Activated T-helper 2 cell treated with anti-CD3 and anti-CD28 coated beads, Interferon-gamma antibody, Interleukin-2, Interleukin-4, amounts not matched to agents 10 μg/mL and 5 μg/mL and 100 μg/mL, durations not matched to agents 14 hours and 24 hours and 36 hours (primary cell): ENCODE results near the gene SEMA3A. TPM values are rescaled to one million over a fixed set of nuclear protein-coding genes. Genes with fewer than 3 reads are reported as not detected.
A peak's percentile ranks its signal among the peaks of the same experiment; 100 is the strongest.
"Not testable (repeated sequence)": the region's sequence is repeated elsewhere in the genome, so short reads cannot be mapped to it uniquely, and the experiment has no call there.

Experiments used
- DNase-seq: peaks from one replicate; pipeline ENCODE4 v3.0.0; 2021; ENCODE audit warnings: low spot score
- H3K27ac Mint-ChIP-seq: one replicate; pipeline ENCODE4 v1.8.0; 2021; ENCODE audit warnings: mixed read lengths
- H3K27me3 Mint-ChIP-seq: one replicate; pipeline ENCODE4 v1.8.0; 2021; ENCODE audit warnings: low read depth, mixed read lengths
- H3K36me3 Mint-ChIP-seq: one replicate; pipeline ENCODE4 v1.8.0; 2021; ENCODE audit warnings: low read depth, mixed read lengths
- H3K4me1 Mint-ChIP-seq: one replicate; pipeline ENCODE4 v1.8.0; 2021; ENCODE audit warnings: low read depth, mixed read lengths
- H3K4me3 Mint-ChIP-seq: one replicate; pipeline ENCODE4 v1.8.0; 2021; ENCODE audit warnings: low read depth, mild to moderate bottlenecking, moderate library complexity, mixed read lengths
- H3K9me3 Mint-ChIP-seq: one replicate; pipeline ENCODE4 v1.8.0; 2021; ENCODE audit warnings: mixed read lengths
- intact Hi-C: fragments of 100-400 bp; cut with micrococcal nuclease; formaldehyde crosslinking; loops from one replicate; pipeline ENCODE4 v1.15.1; 2023
- total RNA-seq: library from RNA; stranded (reverse); gene quantifications from 2 replicates; pipeline ENCODE4 v1.2.3, GENCODE V29; 2022

The SEMA3A gene
- total RNA-seq: 0.25 TPM in 2 replicates

DNA sequence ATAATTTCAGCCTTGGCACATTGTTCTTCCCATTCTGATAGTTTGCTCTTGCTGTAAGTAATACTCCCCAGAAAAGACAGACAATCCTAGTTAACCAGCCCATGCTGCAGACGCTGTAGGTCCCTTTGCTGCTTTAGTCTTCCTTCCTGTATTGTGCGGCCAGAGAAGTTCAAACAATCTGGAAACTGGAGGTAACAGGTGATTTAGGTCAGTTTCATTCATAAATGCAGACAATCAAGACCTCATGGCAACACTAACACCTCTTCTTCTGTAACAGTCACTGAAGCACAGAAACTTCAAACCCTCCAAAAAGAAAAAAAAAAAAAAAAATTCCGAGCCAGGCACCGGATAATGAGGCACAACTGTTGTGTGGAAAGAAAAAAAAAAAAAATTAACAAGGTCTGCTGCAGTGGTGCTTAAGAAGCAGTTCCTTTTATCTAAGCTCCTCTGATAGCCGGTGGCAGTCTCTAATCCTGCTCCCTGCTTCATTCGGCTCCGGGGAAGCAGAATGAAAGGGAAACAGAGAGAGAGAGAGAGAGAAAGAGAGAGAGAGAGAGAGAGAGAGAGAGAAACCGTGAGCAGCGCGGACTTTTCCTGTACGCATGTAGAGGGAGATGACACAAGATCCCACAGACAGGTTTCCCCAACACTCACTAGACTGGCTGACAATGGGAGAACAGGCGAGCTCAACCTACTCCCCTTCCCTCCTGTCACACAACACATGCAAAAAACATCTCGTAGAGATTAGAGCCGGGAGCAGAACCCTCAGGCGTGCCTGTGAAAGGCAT lies at the start of gene SEMA3A:
Gene SEMA3A, minus strand, starts transcription at position 306 of the 788 bp plus-strand sequence. Its CDS starts 203 bp downstream, at position 103.
- Mint-ChIP-seq H3K4me3 (peak within 1 kb of the TSS; percentile 89), H3K4me1 (peaks cover 25% of the 10 kb centered on the region), H3K9me3 (no peaks in the 10 kb centered on the region), H3K27ac (peak within 1 kb of the TSS; percentile 17), H3K36me3 (no peaks in the 10 kb centered on the region), H3K27me3 (peaks cover 17% of the 10 kb centered on the region)
- DNase-seq: peak; percentile 14
- intact Hi-C loops: no loop called here

DNA sequence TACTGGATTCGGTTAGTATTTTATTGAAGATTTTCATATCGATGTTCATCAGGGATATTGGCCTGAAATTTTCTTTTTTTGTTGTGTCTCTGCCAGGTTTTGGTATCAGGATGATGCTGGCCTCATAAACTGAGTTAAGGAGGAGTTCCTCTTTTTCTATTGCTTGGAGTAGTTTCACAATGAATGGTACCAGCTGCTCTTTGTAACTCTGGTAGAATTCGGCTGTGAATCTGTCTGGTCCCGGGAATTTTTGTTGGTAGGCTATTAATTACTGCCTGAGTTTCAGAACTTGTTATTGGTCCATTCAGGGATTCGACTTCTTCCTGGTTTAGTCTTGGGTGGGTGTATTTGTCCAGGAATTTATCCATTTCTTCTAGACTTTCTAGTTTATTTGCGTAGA lies 48.4 kb upstream of the SEMA3A start:
- H3K4me3 Mint-ChIP-seq, H3K27ac Mint-ChIP-seq, DNase-seq, H3K4me1 Mint-ChIP-seq, H3K27me3 Mint-ChIP-seq, H3K9me3 Mint-ChIP-seq, H3K36me3 Mint-ChIP-seq, intact Hi-C loops: not testable (repeated sequence)

DNA sequence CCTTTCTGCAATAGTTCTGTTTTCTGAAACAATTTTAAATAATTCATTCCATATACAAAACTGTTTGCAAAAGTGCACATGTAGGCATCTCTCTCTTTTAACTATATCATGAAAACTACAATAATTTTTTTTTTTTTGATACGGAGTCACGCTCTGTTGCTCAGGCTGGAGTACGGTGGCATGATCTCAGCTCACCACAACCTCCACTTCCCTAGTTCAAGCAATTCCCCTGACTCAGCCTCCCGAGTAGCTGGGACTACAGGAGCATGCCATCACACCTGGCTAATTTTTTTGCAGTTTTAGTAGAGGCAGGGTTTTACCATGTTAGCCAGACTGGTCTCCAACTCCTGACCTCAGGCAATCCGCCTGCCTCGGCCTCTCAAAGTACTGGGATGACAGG lies 44.0 kb upstream of the SEMA3A start:
- Mint-ChIP-seq H3K27ac (no peak overlapping the region), H3K4me3 (no peak overlapping the region)

DNA sequence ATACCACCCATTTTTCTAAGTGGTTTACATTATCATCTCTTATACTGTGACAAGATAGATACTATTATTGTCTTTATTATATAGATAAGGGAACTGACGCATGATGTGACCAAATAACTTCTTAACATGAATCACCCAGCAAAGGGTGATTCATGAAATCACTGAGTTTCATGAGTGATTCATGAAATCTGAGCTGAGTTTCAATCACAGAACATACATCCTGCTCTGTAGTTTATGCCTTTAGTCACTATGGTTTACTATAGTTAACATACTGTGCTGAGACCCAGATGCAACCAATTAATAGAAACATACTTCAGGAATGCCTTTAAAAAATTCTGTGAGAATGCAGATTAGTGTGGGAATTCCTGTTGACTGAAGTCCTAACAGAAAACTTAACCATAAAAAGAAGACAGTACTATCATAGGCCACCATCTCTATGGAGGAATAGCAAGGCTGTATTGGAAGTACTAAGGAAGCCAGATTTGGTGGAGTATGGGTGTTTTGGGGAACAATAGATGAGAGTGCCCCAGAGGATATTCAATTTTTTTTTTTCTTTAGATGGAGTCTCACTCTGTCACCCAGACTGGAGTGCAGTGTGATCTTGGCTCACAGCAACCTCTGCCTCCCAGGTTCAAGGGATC lies 43.1 kb upstream of the SEMA3A start:
- Mint-ChIP-seq H3K27me3 (peaks cover 2% of the 10 kb centered on the region), H3K9me3 (peaks cover 4% of the 10 kb centered on the region), H3K4me1 (no peaks in the 10 kb centered on the region), H3K27ac (no peak overlapping the region), H3K36me3 (no peaks in the 10 kb centered on the region), H3K4me3 (no peak overlapping the region)
- intact Hi-C loops: no loop called here
- DNase-seq: no peak

More for the DNA sequence above, 44.0 kb upstream of the SEMA3A start:
- H3K9me3 Mint-ChIP-seq: peaks cover 7% of the 10 kb centered on the region
- no peaks in the 10 kb centered on the region for H3K4me1 Mint-ChIP-seq
- DNase-seq: no peak
- H3K27me3 Mint-ChIP-seq: peaks cover 2% of the 10 kb centered on the region
- intact Hi-C loops: no loop called here
- no peaks in the 10 kb centered on the region for H3K36me3 Mint-ChIP-seq

DNA sequence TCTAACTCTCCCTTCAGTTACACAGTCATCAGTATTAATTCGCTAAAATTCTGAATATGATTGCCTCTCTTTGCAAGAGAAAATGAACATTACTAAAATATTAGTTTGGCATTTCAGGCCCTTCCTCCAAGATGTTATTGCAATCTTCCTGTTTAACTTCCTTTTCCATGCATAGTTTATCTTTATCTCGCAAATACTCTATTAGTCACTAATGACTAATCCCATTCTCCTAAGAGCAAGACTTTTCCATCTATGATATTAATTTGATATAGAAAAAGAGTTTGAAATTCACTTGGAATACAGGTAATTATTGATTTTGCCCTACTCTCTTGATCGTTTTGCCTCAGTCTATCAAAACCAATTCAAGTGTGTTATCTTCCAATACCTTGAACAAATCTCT lies 41.8 kb upstream of the SEMA3A start:
- intact Hi-C loops: no loop called here
- H3K36me3 Mint-ChIP-seq: no peaks in the 10 kb centered on the region
- no peak overlapping the region for H3K4me3 Mint-ChIP-seq
- no peak for DNase-seq
- H3K27ac Mint-ChIP-seq: no peak overlapping the region
- peaks cover 2% of the 10 kb centered on the region for H3K27me3 Mint-ChIP-seq
- H3K4me1 Mint-ChIP-seq: no peaks in the 10 kb centered on the region
- H3K9me3 Mint-ChIP-seq: peaks cover 4% of the 10 kb centered on the region

DNA sequence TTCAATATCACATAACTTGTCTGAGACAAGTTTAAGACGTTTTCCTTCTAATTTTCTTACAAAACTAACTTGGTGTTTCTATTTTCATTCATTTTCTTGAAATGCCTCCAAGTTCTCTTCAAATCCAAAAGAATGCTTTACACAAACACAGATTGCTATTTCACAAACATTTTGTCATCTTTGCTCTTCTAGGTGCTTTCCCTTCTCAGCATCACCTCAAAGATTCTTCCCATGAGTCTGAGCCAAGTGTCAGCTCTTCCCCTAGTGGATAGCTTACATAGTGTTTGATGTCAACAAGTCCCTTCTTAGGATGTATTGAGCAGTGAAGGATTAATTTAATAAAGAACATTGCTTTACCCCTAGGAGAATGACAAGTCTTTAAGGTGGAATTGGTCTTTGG lies 38.1 kb upstream of the SEMA3A start:
- intact Hi-C loops: no loop called here
- H3K4me3 Mint-ChIP-seq: no peak overlapping the region

DNA sequence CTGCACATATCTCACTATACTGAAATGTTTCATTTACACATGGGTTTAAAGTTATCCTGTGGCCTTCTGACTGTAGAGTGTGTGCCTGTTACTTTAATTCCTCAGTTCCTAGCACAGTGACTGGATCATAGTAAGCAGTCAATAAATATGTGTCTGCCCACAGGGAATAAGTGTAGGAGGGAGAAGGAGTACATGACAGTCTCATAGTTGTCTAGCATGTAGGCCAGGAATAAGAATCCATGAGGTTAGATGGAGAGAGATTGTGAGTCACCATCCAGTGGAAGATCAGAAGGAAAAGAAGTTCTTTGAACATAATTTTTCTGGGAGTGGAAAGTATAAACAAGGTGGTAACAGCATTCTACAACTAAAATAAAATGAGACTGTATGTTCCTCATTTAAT lies 36.6 kb upstream of the SEMA3A start:
- intact Hi-C loops: no loop called here
- H3K27me3 Mint-ChIP-seq: no peaks in the 10 kb centered on the region
- no peaks in the 10 kb centered on the region for H3K36me3 Mint-ChIP-seq
- DNase-seq: no peak
- H3K4me3 Mint-ChIP-seq: no peak overlapping the region
- no peak overlapping the region for H3K27ac Mint-ChIP-seq
- no peaks in the 10 kb centered on the region for H3K4me1 Mint-ChIP-seq
- H3K9me3 Mint-ChIP-seq: no peaks in the 10 kb centered on the region

More for the DNA sequence above, 38.1 kb upstream of the SEMA3A start:
- Mint-ChIP-seq H3K36me3 (no peaks in the 10 kb centered on the region), H3K27me3 (peaks cover 2% of the 10 kb centered on the region), H3K9me3 (no peaks in the 10 kb centered on the region), H3K27ac (no peak overlapping the region), H3K4me1 (no peaks in the 10 kb centered on the region)
- DNase-seq: no peak

DNA sequence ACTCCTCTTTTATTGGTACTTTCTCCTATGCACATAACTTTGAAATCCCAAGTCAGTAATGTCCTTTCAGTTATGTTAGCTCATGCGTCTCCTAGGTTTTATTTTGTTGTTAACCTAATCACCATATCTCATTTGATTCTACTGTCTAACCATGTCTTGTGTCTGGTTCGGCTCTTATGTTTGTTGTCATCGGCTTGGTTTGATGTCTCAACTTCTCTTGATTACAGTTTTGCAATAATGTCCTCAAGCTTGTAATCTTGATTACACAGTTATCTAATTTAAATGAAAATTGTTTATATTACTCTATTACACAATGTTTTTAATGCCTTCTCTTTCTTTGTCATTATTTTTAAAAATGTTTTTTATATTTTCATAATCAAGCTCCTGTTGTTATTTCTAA lies 35.9 kb upstream of the SEMA3A start:
- H3K4me1 Mint-ChIP-seq: no peaks in the 10 kb centered on the region
- DNase-seq: no peak
- intact Hi-C loops: no loop called here
- no peaks in the 10 kb centered on the region for H3K27me3 Mint-ChIP-seq
- no peak overlapping the region for H3K27ac Mint-ChIP-seq
- H3K9me3 Mint-ChIP-seq: no peaks in the 10 kb centered on the region
- no peak overlapping the region for H3K4me3 Mint-ChIP-seq
- no peaks in the 10 kb centered on the region for H3K36me3 Mint-ChIP-seq

DNA sequence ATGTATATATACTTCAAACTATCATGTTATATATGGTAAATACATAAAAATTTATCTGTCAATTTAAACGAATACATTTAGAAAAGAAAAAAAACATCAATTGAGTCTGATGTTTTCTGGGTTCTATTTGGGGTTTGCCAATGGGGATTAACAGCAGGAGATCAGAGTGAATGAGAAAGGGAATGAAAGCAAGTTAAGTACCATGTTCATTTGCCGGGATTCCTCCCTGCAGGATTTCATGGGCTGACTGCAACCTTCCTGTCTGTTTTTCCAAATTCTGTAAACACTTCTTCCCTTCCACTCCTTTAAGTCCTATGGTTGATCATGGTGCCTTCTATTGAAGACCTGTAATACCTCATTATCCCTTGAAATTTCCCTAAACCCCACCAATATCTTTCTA lies 33.9 kb upstream of the SEMA3A start:
- no peak for DNase-seq
- Mint-ChIP-seq H3K27ac (no peak overlapping the region), H3K9me3 (no peaks in the 10 kb centered on the region), H3K36me3 (no peaks in the 10 kb centered on the region), H3K4me3 (no peak overlapping the region), H3K27me3 (no peaks in the 10 kb centered on the region), H3K4me1 (no peaks in the 10 kb centered on the region)
- intact Hi-C loops: no loop called here

DNA sequence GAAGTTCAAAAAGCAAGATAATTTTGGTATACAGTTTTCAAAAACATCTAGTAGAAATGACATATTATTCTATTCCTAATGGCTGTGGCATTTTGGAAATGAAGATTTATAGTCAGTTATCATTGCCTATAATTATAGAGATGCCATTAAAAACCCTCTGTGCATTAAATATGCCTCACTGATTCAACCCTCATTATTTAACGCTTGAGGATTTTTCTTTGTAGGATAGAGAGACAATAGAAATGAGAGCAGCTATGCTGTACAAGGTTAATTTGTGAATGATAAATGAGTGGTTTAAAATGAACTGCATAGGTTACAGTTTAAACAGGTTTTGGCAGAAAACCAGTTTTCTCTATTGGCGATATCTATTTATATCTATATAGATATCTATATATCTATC lies 32.2 kb upstream of the SEMA3A start:
- H3K9me3 Mint-ChIP-seq: no peaks in the 10 kb centered on the region
- no peak overlapping the region for H3K4me3 Mint-ChIP-seq
- no peaks in the 10 kb centered on the region for H3K36me3 Mint-ChIP-seq
- H3K27me3 Mint-ChIP-seq: no peaks in the 10 kb centered on the region
- H3K27ac Mint-ChIP-seq: no peak overlapping the region
- DNase-seq: no peak
- no peaks in the 10 kb centered on the region for H3K4me1 Mint-ChIP-seq
- intact Hi-C loops: no loop called here

DNA sequence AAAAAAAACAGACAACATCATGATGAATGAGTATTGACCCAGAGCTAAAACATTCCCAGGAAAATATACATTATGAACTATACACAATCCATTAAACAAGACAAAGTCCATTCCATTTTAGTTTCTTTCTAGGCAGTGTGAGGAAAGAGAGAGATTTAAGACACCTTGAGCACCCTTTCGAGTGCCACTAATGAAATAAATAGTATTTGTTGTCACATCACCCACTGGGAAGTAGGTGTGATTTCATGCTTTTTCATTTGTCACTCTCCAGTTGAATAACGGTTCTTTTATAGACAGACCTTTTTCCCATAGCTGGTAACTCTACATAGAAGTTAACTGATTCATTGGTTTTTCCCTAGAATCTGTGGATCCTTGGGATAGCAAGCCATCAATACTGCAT lies 29.9 kb upstream of the SEMA3A start:
- DNase-seq: no peak
- no peaks in the 10 kb centered on the region for H3K4me1 Mint-ChIP-seq
- no peaks in the 10 kb centered on the region for H3K27me3 Mint-ChIP-seq
- H3K9me3 Mint-ChIP-seq: no peaks in the 10 kb centered on the region
- intact Hi-C loops: no loop called here
- H3K27ac Mint-ChIP-seq: no peak overlapping the region
- no peak overlapping the region for H3K4me3 Mint-ChIP-seq
- H3K36me3 Mint-ChIP-seq: no peaks in the 10 kb centered on the region

DNA sequence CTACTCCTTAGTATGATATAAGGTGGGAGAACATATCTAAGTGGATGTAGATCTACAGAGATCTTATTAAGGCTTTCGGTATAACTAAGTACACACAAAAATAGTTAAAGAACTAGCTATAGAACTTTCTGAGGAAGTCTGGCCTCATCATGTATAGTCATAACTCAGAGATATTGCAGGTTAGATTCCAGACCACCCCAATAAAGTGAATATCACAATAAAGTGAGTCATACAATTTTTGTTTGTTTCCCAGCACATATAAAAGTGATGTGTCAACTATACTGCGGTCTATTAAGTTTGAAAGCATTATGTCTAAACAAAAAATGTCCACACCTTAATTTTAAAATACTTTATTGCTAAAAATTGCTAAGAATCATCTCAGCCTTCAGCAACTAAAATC lies 24.7 kb upstream of the SEMA3A start:
- H3K4me1 Mint-ChIP-seq: no peaks in the 10 kb centered on the region
- no peak for DNase-seq
- intact Hi-C loops: no loop called here
- H3K36me3 Mint-ChIP-seq: no peaks in the 10 kb centered on the region
- H3K27me3 Mint-ChIP-seq: no peaks in the 10 kb centered on the region
- no peaks in the 10 kb centered on the region for H3K9me3 Mint-ChIP-seq
- no peak overlapping the region for H3K4me3 Mint-ChIP-seq
- no peak overlapping the region for H3K27ac Mint-ChIP-seq

DNA sequence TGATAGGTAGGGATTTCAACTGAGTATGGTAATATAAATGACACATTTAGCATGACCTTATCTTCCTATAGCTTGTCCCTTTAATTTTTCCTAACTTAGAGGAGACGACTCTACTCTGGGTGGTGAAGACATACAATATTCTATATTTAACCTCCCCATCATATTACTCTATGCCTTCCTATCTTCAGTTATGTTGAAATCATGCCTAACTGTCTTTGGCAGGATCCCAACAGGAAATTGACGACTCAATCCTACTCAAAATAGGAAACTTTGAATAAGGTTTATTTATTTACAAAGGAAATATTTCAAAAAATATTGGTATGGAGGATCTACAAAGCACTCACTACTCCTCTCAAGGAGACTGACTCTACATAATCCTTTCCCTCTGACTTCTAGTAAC lies 24.1 kb upstream of the SEMA3A start:
- Mint-ChIP-seq H3K9me3 (no peaks in the 10 kb centered on the region), H3K27ac (no peak overlapping the region), H3K36me3 (no peaks in the 10 kb centered on the region), H3K27me3 (no peaks in the 10 kb centered on the region), H3K4me3 (no peak overlapping the region), H3K4me1 (no peaks in the 10 kb centered on the region)
- intact Hi-C loops: no loop called here
- DNase-seq: no peak
